GM23338 (cell line): Measurements from ENCODE around the gene PMVK. TPM values are rescaled to one million over a fixed set of nuclear protein-coding genes. Genes with fewer than 3 reads are reported as not detected.

ENCODE experiments used
- ATAC-seq: fragments of 200-7000 bp; cut with Tn5 transposase; 3 replicates; pipeline ENCODE4 v1.9.1; 2020
- DNase-seq: peaks from one replicate; pipeline ENCODE4 v3.0.0-alpha.2; 2015; ENCODE audit warnings: low spot score
- H2AFZ ChIP-seq: fragments of 200-600 bp; sonication (generic); 2 replicates; pipeline ENCODE4 v1.8.0; 2016; ENCODE audit warnings: antibody characterized with exemption, mild to moderate bottlenecking, moderate library complexity
- H3F3A ChIP-seq: fragments of 200-600 bp; sonication (generic); replicated peaks from 2 replicates; pipeline ENCODE4 v1.8.0; 2017; ENCODE audit warnings: antibody characterized with exemption, mixed run types, low read depth
- H3K27ac ChIP-seq: fragments of 200-600 bp; sonication (generic); 2 replicates; pipeline ENCODE4 v1.6.1; 2016; ENCODE audit warnings: low read depth
- H3K27me3 ChIP-seq: fragments of 200-600 bp; sonication (generic); 2 replicates; pipeline ENCODE4 v1.8.0; 2016; ENCODE audit warnings: mild to moderate bottlenecking, mixed run types, moderate library complexity; ENCODE audit not compliant: insufficient read depth
- H3K36me3 ChIP-seq: fragments of 200-600 bp; sonication (generic); 2 replicates; pipeline ENCODE4 v1.8.0; 2016; ENCODE audit warnings: mild to moderate bottlenecking; ENCODE audit not compliant: insufficient read depth
- H3K4me1 ChIP-seq: fragments of 200-600 bp; sonication (generic); 2 replicates; pipeline ENCODE4 v1.8.0; 2016; ENCODE audit warnings: mild to moderate bottlenecking, moderate library complexity; ENCODE audit not compliant: insufficient read depth
- H3K4me2 ChIP-seq: fragments of 200-600 bp; sonication (generic); 2 replicates; pipeline ENCODE4 v1.7.1; 2017; ENCODE audit warnings: mixed run types
- H3K4me3 ChIP-seq: fragments of 200-600 bp; sonication (generic); 2 replicates; pipeline ENCODE4 v1.6.1; 2016; ENCODE audit warnings: mixed run types
- H3K79me2 ChIP-seq: fragments of 200-600 bp; sonication (generic); replicated peaks from 2 replicates; pipeline ENCODE4 v1.8.0; 2017; ENCODE audit warnings: mild to moderate bottlenecking; ENCODE audit not compliant: insufficient read depth
- H3K9me2 ChIP-seq: fragments of 200-600 bp; sonication (generic); 2 replicates; pipeline ENCODE4 v1.8.0; 2017; ENCODE audit not compliant: insufficient read depth
- H4K20me1 ChIP-seq: fragments of 200-600 bp; sonication (generic); replicated peaks from 2 replicates; pipeline ENCODE4 v1.8.0; 2017; ENCODE audit warnings: mild to moderate bottlenecking; ENCODE audit not compliant: insufficient read depth
- H3K27ac Mint-ChIP-seq: 2 replicates; pipeline ENCODE4 v1.8.0; 2020; ENCODE audit warnings: inconsistent platforms, mild to moderate bottlenecking, moderate library complexity, mixed read lengths
- H3K27me3 Mint-ChIP-seq: 3 replicates; pipeline ENCODE4 v1.8.0; 2022; ENCODE audit warnings: low read depth, mild to moderate bottlenecking, moderate library complexity, mixed read lengths, inconsistent platforms; ENCODE audit not compliant: insufficient read depth, poor library complexity
- H3K36me3 Mint-ChIP-seq: 3 replicates; pipeline ENCODE4 v1.8.0; 2021; ENCODE audit warnings: low read depth, mild to moderate bottlenecking, inconsistent platforms, moderate library complexity, mixed read lengths
- H3K4me1 Mint-ChIP-seq: 3 replicates; pipeline ENCODE4 v1.8.0; 2020; ENCODE audit warnings: mild to moderate bottlenecking, inconsistent platforms, mixed read lengths
- H3K4me3 Mint-ChIP-seq: 3 replicates; pipeline ENCODE4 v1.8.0; 2021; ENCODE audit warnings: moderate library complexity, mild to moderate bottlenecking, inconsistent platforms, mixed read lengths
- H3K9me3 Mint-ChIP-seq: 3 replicates; pipeline ENCODE4 v1.8.0; 2020; ENCODE audit warnings: moderate library complexity, mild to moderate bottlenecking, inconsistent platforms, mixed read lengths
- CREB1 ChIP-seq: fragments of 250-450 bp; sonication (Bioruptor Pico); IDR thresholded peaks from 2 replicates; pipeline ENCODE4 v1.5.0; 2020; ENCODE audit warnings: low read depth, mild to moderate bottlenecking, moderate library complexity
- ETS1 ChIP-seq: IDR thresholded peaks from 2 replicates; pipeline ENCODE4 v1.6.1; 2016; ENCODE audit warnings: antibody characterized with exemption
- EZH2 ChIP-seq: fragments of 200-600 bp; sonication (generic); IDR thresholded peaks from one replicate; pipeline ENCODE4 v1.8.0; 2017; ENCODE audit warnings: antibody characterized with exemption, mild to moderate bottlenecking, low read depth; ENCODE audit not compliant: unreplicated experiment
- NANOG ChIP-seq: IDR thresholded peaks from 2 replicates; pipeline ENCODE4 v1.6.1; 2016; ENCODE audit warnings: antibody characterized with exemption, borderline replicate concordance
- POLR2AphosphoS5 ChIP-seq: IDR thresholded peaks from 2 replicates; pipeline ENCODE4 v1.6.1; 2016; ENCODE audit warnings: antibody characterized with exemption, low read depth
- REST ChIP-seq: IDR thresholded peaks from one replicate; pipeline ENCODE4 v1.6.1; 2018; ENCODE audit warnings: antibody characterized with exemption; ENCODE audit not compliant: unreplicated experiment
- STAT1 ChIP-seq: IDR thresholded peaks from one replicate; pipeline ENCODE4 v1.6.1; 2016; ENCODE audit warnings: antibody characterized with exemption; ENCODE audit not compliant: unreplicated experiment
- ZNF114 ChIP-seq: fragments of 250-450 bp; sonication (Bioruptor Pico); IDR thresholded peaks from 2 replicates; pipeline ENCODE4 v1.5.0; 2020; ENCODE audit warnings: mild to moderate bottlenecking, moderate library complexity
- ZNF331 ChIP-seq: fragments of 250-450 bp; sonication (Bioruptor Pico); IDR thresholded peaks from 2 replicates; pipeline ENCODE4 v1.5.0; 2020; ENCODE audit warnings: low read depth, mild to moderate bottlenecking, moderate library complexity
- polyA plus RNA-seq: library from polyadenylated mRNA; unstranded; fragments of >200 nt; fragmentation: Nextera tagmentation; extraction: Ambion mirVana; gene quantifications from 2 replicates; pipeline ENCODE4 v1.2.1, GENCODE V29; 2016
- total RNA-seq: library from RNA; depleted of rRNA; stranded (reverse); fragments of >200 nt; shearing (Covaris generic); gene quantifications from 2 replicates; pipeline ENCODE4 v1.2.3, GENCODE V29; 2014
- TF ChIP-seq, protein P1 (sequence below), 2 experiments: fragments of 200-600 bp in 1 of 2; sonication (generic) in 1 of 2; conservative IDR thresholded peaks; 2 replicates each; pipeline versions ENCODE4 v1.5.1 to v1.6.1; 2016 to 2017; ENCODE audit warnings: antibody characterized with exemption in 2 of 2, low read depth in 2 of 2, mild to moderate bottlenecking in 2 of 2, moderate library complexity in 1 of 2

The PMVK gene
- total and polyA plus RNA-seq, 2 experiments from 2014 or later = 8.1 to 25.0 TPM

DNA sequence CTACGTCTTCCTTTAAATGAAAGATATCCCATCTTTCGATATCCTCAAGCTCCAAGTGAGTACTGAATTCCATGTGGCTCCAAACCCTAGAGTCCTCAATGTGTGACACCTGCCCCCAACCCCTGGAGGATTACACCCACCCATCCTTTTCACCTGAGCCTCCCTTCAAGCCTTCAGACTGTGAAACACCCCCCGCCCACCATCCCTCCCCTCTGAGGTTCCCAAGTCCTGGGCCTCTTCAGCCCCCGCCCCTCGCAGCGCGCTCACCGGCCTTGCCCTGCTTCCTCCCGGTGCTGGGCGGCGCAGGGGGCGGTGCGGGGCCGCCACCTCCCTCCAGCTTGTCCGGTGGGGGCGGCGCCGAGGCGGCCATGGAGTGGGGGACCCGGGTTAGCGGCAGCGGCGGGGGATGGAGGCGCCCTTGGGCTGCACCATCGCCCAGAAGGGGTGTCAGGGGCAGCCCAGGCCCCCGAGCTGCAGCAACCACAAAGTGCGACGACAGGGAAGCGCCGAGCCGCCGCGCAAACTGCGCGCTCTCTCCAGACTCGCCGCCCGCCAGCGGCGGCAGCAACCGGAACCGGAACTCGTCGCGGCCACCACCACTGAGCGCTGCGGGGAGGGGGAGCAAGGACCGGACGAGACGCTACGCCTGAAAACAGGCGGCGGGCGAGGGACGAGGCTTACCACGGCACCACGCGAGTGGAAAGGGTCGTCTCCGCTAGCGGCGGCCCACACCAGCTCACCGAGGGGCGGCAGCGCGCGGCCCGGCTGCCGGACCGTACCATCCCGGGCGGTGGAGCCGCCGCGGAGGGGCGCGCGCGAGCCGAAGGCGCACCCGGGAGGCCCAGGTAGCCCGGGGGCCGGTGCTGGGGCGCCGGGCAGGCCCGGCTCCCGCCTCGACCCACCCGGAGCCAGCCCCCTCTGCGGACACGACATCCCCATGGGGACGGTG lies 25.0 kb upstream of the PMVK start, which contains the start of gene PYGO2 (continued):
- no peak for TF ChIP-seq NANOG
- no peak for TF ChIP-seq REST

DNA sequence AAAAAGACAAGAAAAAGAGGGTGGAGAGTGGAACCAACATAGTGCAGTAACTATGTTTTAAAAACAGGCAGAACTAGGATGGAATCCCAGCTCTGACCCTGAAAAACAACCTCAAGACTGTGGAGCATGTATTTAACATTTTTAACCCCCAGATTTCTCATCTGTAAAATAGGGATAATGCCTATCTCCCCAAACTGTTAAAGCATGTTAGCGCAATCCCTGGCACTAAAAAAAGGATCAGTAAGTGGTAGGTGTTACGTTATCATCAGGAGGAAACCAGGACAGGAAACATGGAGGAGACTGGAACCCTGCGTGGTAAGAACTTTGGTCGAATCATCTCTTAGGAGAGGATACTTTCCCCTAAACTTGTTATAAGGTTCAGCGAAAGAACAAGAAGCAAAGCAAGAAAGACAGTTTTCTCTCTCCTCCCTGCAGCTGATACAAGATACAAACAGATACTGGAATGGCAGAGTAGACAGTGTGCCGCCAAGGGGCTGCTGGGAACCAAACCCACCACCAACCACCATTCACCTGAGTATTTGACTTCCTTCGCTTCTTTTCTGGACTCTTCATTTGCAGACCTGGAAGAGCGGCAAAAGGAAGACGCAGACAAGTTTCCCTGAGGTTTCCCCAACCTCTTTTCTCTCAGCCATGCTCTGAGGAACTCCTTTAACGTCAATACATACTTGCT lies 24.1 kb upstream of the PMVK start:
- Mint-ChIP-seq H3K27ac (peak overlapping the region; percentile 83; the same call in 1 of the 2 replicates), H3K27me3 (peaks cover 24% of the 10 kb centered on the region), H3K4me1 (peaks cover 53% of the 10 kb centered on the region), H3K4me3 (peak overlapping the region; percentile 94), H3K9me3 (no peaks in the 10 kb centered on the region), H3K36me3 (peaks cover 57% of the 10 kb centered on the region)
- peaks cover 45% of the 10 kb centered on the region for H3F3A ChIP-seq
- H3K79me2 ChIP-seq = peaks cover 13% of the 10 kb centered on the region
- peaks cover 28% of the 10 kb centered on the region for H4K20me1 ChIP-seq
- peak overlapping the region; percentile 92 for H3K4me3 ChIP-seq
- DNase-seq (no peak), ATAC-seq (no peak)
- H3K27me3 ChIP-seq = no peaks in the 10 kb centered on the region
- peaks cover 17% of the 10 kb centered on the region for H3K36me3 ChIP-seq
- H3K4me1 ChIP-seq = peaks cover 43% of the 10 kb centered on the region
- H3K9me2 ChIP-seq = no peaks in the 10 kb centered on the region
- H3K27ac ChIP-seq = peak overlapping the region; percentile 97; the same call in 1 of the 2 replicates
- H3K4me2 ChIP-seq = peak overlapping the region; percentile 91
- H2AFZ ChIP-seq = no peak overlapping the region
- no peak for TF ChIP-seq CREB1 (CRISPR knock-in tag)
- TF ChIP-seq STAT1 = no peak
- no peak for TF ChIP-seq NANOG
- TF ChIP-seq, protein P1, sequence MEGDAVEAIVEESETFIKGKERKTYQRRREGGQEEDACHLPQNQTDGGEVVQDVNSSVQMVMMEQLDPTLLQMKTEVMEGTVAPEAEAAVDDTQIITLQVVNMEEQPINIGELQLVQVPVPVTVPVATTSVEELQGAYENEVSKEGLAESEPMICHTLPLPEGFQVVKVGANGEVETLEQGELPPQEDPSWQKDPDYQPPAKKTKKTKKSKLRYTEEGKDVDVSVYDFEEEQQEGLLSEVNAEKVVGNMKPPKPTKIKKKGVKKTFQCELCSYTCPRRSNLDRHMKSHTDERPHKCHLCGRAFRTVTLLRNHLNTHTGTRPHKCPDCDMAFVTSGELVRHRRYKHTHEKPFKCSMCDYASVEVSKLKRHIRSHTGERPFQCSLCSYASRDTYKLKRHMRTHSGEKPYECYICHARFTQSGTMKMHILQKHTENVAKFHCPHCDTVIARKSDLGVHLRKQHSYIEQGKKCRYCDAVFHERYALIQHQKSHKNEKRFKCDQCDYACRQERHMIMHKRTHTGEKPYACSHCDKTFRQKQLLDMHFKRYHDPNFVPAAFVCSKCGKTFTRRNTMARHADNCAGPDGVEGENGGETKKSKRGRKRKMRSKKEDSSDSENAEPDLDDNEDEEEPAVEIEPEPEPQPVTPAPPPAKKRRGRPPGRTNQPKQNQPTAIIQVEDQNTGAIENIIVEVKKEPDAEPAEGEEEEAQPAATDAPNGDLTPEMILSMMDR (conservative IDR thresholded peaks at IDR 0.05; ENCODE audit: low read depth in 2 of 2) = no peak
- TF ChIP-seq EZH2 = no peak
- no peak for TF ChIP-seq ZNF331 (CRISPR knock-in tag)
- TF ChIP-seq ZNF114 (CRISPR knock-in tag) = no peak
- TF ChIP-seq ETS1 = no peak
- no peak for TF ChIP-seq REST
- no peak for TF ChIP-seq POLR2AphosphoS5
